ENCODE data around the gene DIRAS3.

- TF ChIP-seq POLR2A (IDR thresholded peaks at IDR 0.05) (no peak), EP300 (IDR thresholded peaks at IDR 0.05) (no peak)
Measured at GRCh38 chr1:68028566-68028965, 21.9 kb downstream of the DIRAS3 start.
